ENCODE results near the gene RAD9B. TPM values are rescaled to one million over a fixed set of nuclear protein-coding genes. Genes with fewer than 3 reads are reported as not detected.
"Not testable (repeated sequence)": the region's sequence is repeated elsewhere in the genome, so short reads cannot be mapped to it uniquely, and the experiment has no call there.

Gene RAD9B
- polyA plus RNA-seq, 3 donors: 1.1 to 3.0 (median 1.3) TPM

GRCh38 chr12:110520876-110521712 lies 19.0 kb downstream of the RAD9B start:
- H3K27ac Mint-ChIP-seq; DNase-seq; H2AFZ ChIP-seq (ENCODE audit: insufficient read depth, low read depth, low read length, poor library complexity, severe bottlenecking); intact Hi-C loops (cut with micrococcal nuclease); H3K36me3 ChIP-seq (replicated peaks in 1 of 2; ENCODE audit: control insufficient read depth in 1 of 2, insufficient read depth in 2 of 2, low read length in 2 of 2); H3K27me3 Mint-ChIP-seq (ENCODE audit: low read depth in 3 of 3); H3K4me3 Mint-ChIP-seq; H3K9ac ChIP-seq (ENCODE audit: insufficient read depth, low read length, poor library complexity, severe bottlenecking); H3K4me1 ChIP-seq (ENCODE audit: control insufficient read depth in 1 of 2, insufficient read depth in 2 of 2, low read length in 2 of 2); H3K36me3 Mint-ChIP-seq; H3K4me1 Mint-ChIP-seq; H4K20me1 ChIP-seq (ENCODE audit: insufficient read depth, low read length); H3K4me3 ChIP-seq (replicated peaks in 1 of 3; ENCODE audit: low read depth in 2 of 3, low read length in 3 of 3); H3K9me3 Mint-ChIP-seq; H3K27me3 ChIP-seq (ENCODE audit: control insufficient read depth in 2 of 2, insufficient read depth in 2 of 2, low read length in 2 of 2); H3K4me2 ChIP-seq (replicated peaks; ENCODE audit: extremely low read depth, low read length, poor library complexity, severe bottlenecking); H3K9me3 ChIP-seq (replicated peaks in 1 of 2; ENCODE audit: control insufficient read depth in 1 of 2, insufficient read depth in 1 of 2, low read length in 2 of 2); H3K79me2 ChIP-seq (ENCODE audit: insufficient read depth, low read length); H3K27ac ChIP-seq (ENCODE audit: low read depth in 1 of 2, low read length in 2 of 2): not testable (repeated sequence)
- WGBS (ENCODE audit: insufficient coverage): 97% methylated on average over 4 of the region's 11 CpGs

DNA sequence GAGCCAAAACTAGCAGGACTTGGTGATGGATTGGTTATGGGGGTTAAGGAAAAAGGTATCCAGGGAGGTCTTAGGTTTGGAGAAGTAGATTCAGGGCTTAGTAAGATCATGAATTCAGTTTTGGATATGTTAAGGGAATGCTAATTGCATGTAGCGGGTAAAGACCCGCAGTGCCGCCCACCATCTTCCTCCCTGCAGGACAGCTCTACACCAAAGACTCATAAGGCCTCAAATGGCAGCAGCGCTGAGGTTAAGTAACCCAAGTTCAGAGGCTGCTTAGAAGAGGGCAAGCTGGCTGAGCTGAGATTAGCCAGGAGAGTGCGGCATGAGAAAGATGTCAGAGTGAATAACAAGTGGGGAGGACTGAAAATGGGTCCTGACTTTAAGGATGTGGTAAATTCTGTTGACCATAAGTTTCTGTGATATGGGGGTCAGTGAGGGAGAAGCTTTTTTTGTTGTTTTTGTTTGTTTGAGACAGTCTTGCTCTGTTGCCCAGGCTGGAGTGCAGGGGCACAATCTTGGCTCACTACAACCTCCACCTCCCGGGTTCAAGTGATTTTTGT lies 26.2 kb downstream of the RAD9B start:
- no peaks in the 10 kb centered on the region for H3K27me3 ChIP-seq (ENCODE audit: control insufficient read depth in 2 of 2, insufficient read depth in 2 of 2, low read length in 2 of 2)
- intact Hi-C loops (cut with micrococcal nuclease): no loop called here
- H3K9me3 ChIP-seq (replicated peaks in 1 of 2; ENCODE audit: control insufficient read depth in 1 of 2, insufficient read depth in 1 of 2, low read length in 2 of 2): no peaks in the 10 kb centered on the region
- WGBS (ENCODE audit: insufficient coverage): 100% methylated on average over 2 of the region's 6 CpGs
- H3K27me3 Mint-ChIP-seq (ENCODE audit: low read depth in 3 of 3): peaks cover 0 to 4% (median 0%) of the 10 kb centered on the region in 3 donors
- TF ChIP-seq, protein P1, sequence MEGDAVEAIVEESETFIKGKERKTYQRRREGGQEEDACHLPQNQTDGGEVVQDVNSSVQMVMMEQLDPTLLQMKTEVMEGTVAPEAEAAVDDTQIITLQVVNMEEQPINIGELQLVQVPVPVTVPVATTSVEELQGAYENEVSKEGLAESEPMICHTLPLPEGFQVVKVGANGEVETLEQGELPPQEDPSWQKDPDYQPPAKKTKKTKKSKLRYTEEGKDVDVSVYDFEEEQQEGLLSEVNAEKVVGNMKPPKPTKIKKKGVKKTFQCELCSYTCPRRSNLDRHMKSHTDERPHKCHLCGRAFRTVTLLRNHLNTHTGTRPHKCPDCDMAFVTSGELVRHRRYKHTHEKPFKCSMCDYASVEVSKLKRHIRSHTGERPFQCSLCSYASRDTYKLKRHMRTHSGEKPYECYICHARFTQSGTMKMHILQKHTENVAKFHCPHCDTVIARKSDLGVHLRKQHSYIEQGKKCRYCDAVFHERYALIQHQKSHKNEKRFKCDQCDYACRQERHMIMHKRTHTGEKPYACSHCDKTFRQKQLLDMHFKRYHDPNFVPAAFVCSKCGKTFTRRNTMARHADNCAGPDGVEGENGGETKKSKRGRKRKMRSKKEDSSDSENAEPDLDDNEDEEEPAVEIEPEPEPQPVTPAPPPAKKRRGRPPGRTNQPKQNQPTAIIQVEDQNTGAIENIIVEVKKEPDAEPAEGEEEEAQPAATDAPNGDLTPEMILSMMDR (IDR thresholded peaks at IDR 0.05): no peak
- no peak overlapping the region for H3K9ac ChIP-seq (ENCODE audit: insufficient read depth, low read length, poor library complexity, severe bottlenecking)
- H3K4me1 Mint-ChIP-seq: no peaks in the 10 kb centered on the region
- no peak overlapping the region for H3K4me3 ChIP-seq (replicated peaks in 1 of 3; ENCODE audit: low read depth in 2 of 3, low read length in 3 of 3)
- H3K9me3 Mint-ChIP-seq: no peaks in the 10 kb centered on the region
- H3K79me2 ChIP-seq (ENCODE audit: insufficient read depth, low read length): no peaks in the 10 kb centered on the region
- peaks cover 25 to 36% of the 10 kb centered on the region in 2 donors for H3K36me3 Mint-ChIP-seq
- peaks cover 19 to 38% of the 10 kb centered on the region in 2 donors for H3K36me3 ChIP-seq (replicated peaks in 1 of 2; ENCODE audit: control insufficient read depth in 1 of 2, insufficient read depth in 2 of 2, low read length in 2 of 2)
- H3K4me1 ChIP-seq (ENCODE audit: control insufficient read depth in 1 of 2, insufficient read depth in 2 of 2, low read length in 2 of 2): no peaks in the 10 kb centered on the region
- H3K4me3 Mint-ChIP-seq: no peak overlapping the region
- peaks cover 24% of the 10 kb centered on the region for H4K20me1 ChIP-seq (ENCODE audit: insufficient read depth, low read length)
- no peak overlapping the region for H3K27ac ChIP-seq (ENCODE audit: low read depth in 1 of 2, low read length in 2 of 2)
- no peak overlapping the region for H3K4me2 ChIP-seq (replicated peaks; ENCODE audit: extremely low read depth, low read length, poor library complexity, severe bottlenecking)
- H2AFZ ChIP-seq (ENCODE audit: insufficient read depth, low read depth, low read length, poor library complexity, severe bottlenecking): no peak overlapping the region
- peak overlapping the region in 2 of 7 donors; percentile 32 to 61 for H3K27ac Mint-ChIP-seq
- DNase-seq: no peak
